GM13976 (cell line): Measurements from ENCODE around the gene CDC20B.
A peak's percentile ranks its signal among the peaks of the same experiment; 100 is the strongest.

Experiments used
- DNase-seq: peaks from one replicate; pipeline ENCODE4 v3.0.0; 2012; ENCODE audit warnings: low spot score
- in situ Hi-C: fragments of 300-500 bp; cut with MboI; formaldehyde crosslinking; loops from one replicate; pipeline ENCODE4 v1.12.0; 2022; ENCODE audit warnings: low sequenced_read_pairs, mixed read lengths, inconsistent platforms; ENCODE audit not compliant: unreplicated experiment
- TF ChIP-seq, protein P1 (sequence below): IDR thresholded peaks from 2 replicates; pipeline ENCODE4 v1.5.1; 2012; ENCODE audit warnings: borderline replicate concordance, mild to moderate bottlenecking; ENCODE audit not compliant: insufficient read depth; ENCODE audit errors: extremely low read depth, missing control alignments, control extremely low read depth

CDC20B gene

DNA sequence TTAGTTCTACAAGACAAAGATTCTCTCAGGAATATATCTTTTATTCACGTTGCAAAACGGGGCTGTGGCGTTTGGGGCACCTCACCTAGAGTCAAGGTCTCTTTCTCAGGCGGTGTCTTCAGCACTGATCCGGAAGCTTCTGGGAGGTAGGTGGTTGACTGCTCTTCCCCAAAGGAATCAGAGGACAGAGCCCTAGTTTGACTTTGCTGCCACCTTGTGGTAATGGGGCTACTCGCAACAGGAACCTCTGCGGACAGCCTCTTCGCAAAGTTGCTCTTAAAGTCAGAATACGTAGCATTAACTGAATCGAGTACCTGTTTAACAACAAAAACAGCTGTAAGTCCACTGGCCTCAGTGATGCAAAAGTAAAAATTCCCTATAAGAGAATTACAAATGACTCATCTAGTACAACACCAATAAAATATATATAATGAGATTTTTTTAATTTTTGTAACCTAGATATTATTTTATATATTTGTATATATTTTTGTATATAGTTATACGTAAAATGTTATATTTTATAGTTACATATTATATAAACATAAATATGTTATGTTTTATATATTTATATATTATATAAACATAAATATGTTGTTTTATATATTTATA, 26.3 kb downstream of the CDC20B start:
- DNase-seq = peak; percentile 60
- TF ChIP-seq, protein P1, sequence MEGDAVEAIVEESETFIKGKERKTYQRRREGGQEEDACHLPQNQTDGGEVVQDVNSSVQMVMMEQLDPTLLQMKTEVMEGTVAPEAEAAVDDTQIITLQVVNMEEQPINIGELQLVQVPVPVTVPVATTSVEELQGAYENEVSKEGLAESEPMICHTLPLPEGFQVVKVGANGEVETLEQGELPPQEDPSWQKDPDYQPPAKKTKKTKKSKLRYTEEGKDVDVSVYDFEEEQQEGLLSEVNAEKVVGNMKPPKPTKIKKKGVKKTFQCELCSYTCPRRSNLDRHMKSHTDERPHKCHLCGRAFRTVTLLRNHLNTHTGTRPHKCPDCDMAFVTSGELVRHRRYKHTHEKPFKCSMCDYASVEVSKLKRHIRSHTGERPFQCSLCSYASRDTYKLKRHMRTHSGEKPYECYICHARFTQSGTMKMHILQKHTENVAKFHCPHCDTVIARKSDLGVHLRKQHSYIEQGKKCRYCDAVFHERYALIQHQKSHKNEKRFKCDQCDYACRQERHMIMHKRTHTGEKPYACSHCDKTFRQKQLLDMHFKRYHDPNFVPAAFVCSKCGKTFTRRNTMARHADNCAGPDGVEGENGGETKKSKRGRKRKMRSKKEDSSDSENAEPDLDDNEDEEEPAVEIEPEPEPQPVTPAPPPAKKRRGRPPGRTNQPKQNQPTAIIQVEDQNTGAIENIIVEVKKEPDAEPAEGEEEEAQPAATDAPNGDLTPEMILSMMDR = peak; percentile 82
- in situ Hi-C loops = no loop called here

DNA sequence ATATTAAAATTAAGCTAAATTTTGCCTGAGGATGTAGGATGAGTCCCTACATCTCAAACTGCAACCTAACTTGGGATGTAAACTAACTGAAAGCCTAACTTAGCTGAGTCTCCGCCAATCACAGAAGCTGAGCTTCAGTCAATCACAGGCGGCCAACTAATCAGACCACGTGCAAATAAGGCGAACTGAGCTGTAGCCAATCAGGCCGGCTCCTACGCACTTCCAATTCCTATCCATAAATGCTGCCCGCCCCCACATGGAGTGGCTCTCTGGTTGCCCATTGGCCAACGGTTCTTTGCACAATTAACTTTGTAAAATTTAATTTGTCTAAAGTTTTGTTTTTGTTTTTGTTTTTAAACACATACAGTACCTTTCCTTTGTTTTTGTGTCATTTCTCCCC, 26.9 kb downstream of the CDC20B start:
- no peak for DNase-seq
- TF ChIP-seq, protein P1 = no peak
- in situ Hi-C loops = no loop called here

DNA sequence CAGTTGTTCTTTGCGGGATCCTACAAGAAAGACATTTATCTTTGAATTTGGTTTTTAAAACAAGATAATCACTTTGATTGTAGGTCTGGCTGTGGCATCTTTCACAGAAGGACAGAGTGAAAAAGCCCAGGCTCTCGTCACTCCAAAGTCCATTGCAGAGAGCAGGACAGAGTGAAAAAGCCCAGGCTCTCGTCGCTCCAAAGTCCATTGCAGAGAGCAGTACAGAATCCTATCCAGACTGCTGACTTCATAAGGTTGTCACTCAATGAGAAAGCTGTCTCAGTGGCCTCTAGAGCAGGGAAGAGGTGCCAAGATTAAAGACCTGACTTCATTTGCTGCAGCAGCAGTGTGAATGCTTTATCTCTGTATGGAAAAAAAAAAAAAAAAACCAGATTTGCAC, 29.4 kb downstream of the CDC20B start:
- in situ Hi-C loops = no loop called here
- DNase-seq = no peak
- TF ChIP-seq, protein P1 = no peak

DNA sequence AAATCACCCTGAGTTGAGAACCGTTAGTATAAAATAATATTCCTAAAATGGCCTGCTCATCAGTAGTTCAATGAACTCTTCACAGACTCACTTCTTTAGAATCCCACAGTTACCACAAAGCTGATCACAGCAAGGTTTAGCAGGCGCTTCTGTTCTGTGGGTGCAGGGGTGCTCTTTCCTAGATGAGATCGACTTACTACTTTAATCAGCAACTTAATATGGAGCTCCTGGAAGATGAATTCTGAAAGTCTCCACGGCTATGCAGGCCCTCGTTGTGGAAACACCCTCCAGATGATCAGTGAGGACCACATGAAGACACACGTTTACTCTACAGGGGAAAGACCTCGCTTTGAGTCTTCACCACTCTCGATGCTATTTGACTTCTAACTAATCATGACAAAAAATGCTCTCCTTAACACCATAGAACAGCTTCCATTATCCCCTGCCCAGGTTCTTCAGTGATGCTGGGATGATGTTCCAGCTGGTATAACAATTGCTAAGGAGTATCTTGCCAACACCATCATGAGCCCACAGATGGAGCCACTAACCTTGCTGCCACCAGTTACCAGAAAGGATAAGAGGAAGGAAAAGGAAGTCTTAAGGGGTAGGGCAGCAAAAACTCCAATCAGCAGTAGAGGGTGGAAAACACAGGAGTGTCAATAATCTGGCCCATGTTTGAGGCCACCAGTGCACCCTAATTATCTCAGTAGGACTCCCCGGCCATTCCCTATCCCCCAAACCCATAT, 30.9 kb downstream of the CDC20B start:
- DNase-seq = no peak
- in situ Hi-C loops = no loop called here
- TF ChIP-seq, protein P1 = no peak

DNA sequence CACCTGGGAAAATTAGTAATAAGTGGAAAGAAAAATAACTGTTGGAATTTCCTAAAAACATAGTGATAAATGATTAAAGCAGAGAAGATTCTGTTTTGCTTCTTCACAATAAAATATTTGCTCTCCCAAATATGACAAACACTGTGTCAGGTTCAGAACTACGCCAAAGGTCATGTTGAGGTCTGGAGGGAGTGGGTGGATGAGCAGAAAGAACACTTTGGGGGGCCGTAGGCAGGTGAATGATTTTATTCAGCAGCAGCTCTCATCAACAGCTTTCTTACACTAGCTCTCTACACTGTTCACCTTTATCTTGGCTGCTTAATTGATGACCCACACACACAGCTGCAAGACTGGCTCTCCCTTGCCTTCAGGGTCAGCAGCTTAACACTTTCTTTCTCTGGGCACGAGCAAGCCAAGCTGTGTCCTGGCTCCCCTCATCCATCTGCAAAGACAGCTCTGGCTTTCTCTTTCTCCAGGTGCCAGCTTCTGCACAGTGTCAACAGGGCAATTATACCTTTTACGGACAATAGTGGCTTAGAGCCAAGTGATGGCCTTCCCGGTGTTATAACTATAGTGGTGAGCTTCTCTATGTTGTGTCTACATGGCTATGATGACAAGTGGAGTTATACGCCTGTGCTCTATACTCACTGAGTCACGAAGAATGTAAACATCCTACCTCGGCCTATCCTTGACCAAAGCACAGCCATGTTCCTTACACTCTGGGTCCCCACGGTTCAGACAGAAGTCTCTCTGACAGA, 31.9 kb downstream of the CDC20B start:
- DNase-seq = no peak
- TF ChIP-seq, protein P1 = no peak
- in situ Hi-C loops = no loop called here

DNA sequence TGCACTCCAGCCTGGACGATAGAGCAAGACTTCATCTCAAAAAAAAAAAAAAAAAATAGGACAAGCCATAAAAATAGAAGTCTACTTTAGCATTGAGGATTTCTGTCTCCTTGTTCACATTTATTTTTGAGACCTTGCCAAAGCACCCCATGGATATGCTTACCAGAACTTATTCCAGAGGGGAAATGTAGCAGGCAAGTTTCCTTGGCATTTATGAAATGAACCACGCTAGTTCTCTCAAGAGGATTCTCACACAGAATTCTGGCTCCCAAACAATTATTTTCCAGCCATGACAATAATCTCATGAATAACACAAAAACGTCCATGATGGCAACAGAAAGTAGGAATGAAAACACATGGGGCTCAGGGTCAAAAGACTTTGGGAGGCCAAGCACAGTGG, 36.5 kb downstream of the CDC20B start:
- TF ChIP-seq, protein P1 = no peak
- DNase-seq = no peak
- in situ Hi-C loops = no loop called here
